HG03575 (cell line): ENCODE results near the gene SLC36A2.
"Not testable (repeated sequence)": the region's sequence is repeated elsewhere in the genome, so short reads cannot be mapped to it uniquely, and the experiment has no call there.

Source experiments
- ATAC-seq: cut with Tn5 transposase; IDR thresholded peaks from one replicate; pipeline ENCODE4 v1.9.1; 2021; ENCODE audit not compliant: unreplicated experiment, insufficient number of reproducible peaks, low FRiP score; ENCODE audit errors: extremely low read depth

SLC36A2 gene

GRCh38 chr5:151332857-151333256, 14.5 kb downstream of the SLC36A2 start:
- no peak for ATAC-seq

DNA sequence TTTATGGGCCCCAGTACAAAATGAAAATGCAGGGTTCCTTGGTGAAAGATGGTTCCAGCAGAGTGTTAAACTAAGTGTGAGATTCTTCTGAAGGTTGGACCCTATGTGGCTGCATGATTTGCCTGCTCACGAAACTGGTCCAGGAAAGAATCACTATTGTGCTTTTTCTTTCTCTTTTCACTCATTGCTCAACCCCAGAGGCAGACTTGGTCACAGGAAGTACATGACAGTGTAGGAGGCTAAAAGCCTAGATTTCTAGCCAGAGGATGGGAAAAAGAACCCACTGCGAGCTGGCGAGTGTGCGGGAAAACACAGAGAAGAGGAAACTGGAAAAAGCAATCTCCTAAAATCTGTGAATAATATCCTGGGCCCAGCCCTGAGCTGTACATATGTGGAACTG, 18.6 kb downstream of the SLC36A2 start:
- no peak for ATAC-seq

DNA sequence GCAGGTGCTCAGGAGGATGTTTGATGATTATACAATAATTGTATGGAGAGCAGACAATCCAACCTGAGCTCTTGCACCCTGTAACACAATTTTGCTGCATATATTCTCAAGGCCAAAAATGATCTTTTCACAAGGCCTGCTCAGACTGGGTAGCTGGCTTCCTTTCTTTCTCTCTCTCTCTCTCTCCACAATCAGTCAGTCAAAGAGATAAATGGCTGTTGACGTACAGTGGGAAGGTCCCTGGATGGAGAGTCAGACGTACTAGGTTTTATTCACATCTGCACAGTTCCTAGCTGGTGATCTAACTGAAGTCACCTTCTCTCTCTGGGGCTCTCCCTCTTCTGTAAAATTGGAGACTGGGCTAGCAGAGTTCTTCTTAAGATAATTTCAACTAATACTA, 19.8 kb downstream of the SLC36A2 start:
- ATAC-seq, result no peak

- no peak for ATAC-seq
Measured at GRCh38 chr5:151326266-151326665, 21.1 kb downstream of the SLC36A2 start.

GRCh38 chr5:151320481-151320880, 26.9 kb downstream of the SLC36A2 start:
- ATAC-seq, result no peak

- peak; percentile 48 for ATAC-seq
Measured at GRCh38 chr5:151318850-151319732, 28.3 kb downstream of the SLC36A2 start.

DNA sequence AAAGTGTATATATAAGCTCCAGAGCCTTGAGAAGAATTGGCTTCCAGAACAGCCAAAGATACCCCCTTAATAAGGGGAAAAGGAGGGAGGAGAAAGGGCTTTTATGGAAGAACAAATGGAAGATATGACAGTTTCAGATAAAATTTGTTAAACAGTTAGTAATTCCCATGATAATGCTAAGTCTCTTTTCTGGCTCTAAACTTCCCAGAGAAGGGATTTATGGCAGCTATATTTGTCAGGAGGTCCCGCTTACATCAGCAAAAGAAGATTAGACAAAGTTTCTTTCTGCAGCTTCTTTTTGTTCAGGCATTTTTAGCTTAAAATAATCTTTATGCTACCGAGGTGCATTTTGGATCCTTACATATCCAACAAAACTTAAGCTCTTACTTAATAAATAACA, 29.5 kb downstream of the SLC36A2 start:
- no peak for ATAC-seq

DNA sequence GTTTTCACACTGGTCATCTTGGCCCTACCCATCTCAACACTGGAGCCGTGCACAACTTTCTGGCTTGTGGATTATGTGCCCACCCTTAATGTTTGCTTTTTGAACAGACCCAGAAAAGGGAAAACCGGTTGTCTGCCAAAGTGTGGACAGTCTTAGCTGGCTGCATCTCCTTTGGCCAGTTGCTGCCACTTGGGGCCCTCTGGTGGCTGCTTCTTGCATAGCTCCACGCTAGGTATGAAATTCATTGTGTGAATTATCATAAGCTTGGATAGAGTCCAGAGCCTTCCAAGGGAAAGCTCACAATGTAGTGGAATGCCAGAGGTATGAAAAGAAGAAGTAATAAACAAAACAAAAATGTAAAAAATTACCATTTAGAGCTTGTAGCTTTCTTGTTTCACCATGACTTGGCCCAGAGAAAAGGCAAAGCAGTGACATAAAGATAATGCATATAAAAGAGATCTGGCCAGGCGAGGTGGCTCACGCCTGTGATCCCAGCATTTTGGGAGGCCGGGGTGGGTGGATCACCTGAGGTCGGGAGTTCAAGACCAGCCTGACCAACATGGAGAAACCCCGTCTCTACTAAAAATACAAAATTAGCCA, 31.3 kb downstream of the SLC36A2 start:
- no peak for ATAC-seq

GRCh38 chr5:151313357-151313756, 34.0 kb downstream of the SLC36A2 start:
- ATAC-seq, result no peak

GRCh38 chr5:151312756-151313324, 34.5 kb downstream of the SLC36A2 start:
- no peak for ATAC-seq

DNA sequence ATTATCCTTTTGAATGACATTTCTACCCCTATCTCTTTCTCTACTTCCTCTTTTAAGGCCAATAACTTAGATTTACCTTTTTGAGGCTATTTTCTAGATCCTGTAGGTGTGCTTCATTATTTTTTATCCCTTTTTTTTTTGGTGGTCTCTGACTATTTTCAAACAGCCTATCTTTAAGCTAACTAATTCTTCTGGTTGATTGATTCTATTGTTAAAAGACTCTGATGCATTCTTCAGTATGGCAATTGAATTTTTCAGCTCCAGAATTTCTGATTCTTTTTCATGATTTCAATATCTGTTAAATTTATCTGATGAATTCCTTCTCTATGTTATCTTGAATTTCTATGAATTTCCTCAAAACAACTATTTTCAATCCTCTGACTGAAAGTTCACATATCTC, 36.4 kb downstream of the SLC36A2 start:
- no peak for ATAC-seq

- not testable (repeated sequence) for ATAC-seq
Measured at GRCh38 chr5:151309821-151310220, 37.5 kb downstream of the SLC36A2 start.

DNA sequence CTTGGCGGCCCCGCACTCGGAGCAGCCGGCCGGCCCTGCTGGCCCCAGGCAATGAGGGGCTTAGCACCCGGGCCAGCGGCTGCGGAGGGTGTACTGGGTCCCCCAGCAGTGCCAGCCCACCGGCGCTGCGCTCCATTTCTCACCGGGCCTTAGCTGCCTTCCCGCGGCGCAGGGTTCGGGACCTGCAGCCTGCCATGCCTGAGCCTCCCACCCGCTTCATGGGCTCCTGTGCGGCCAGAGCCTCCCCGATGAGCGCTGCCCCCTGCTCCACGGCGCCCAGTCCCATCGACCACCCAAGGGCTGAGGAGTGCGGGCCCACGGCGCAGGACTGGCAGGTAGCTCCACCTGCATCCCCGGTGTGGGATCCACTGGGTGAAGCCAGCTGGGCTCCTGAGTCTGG, 38.1 kb downstream of the SLC36A2 start:
- not testable (repeated sequence) for ATAC-seq

- ATAC-seq, result no peak
Measured at GRCh38 chr5:151303666-151304065, 43.7 kb downstream of the SLC36A2 start, which contains the start of gene SLC36A3. Gene SLC36A3, minus strand, starts transcription at chr5:151303766. Its CDS starts 412 bp downstream, at chr5:151303354.

DNA sequence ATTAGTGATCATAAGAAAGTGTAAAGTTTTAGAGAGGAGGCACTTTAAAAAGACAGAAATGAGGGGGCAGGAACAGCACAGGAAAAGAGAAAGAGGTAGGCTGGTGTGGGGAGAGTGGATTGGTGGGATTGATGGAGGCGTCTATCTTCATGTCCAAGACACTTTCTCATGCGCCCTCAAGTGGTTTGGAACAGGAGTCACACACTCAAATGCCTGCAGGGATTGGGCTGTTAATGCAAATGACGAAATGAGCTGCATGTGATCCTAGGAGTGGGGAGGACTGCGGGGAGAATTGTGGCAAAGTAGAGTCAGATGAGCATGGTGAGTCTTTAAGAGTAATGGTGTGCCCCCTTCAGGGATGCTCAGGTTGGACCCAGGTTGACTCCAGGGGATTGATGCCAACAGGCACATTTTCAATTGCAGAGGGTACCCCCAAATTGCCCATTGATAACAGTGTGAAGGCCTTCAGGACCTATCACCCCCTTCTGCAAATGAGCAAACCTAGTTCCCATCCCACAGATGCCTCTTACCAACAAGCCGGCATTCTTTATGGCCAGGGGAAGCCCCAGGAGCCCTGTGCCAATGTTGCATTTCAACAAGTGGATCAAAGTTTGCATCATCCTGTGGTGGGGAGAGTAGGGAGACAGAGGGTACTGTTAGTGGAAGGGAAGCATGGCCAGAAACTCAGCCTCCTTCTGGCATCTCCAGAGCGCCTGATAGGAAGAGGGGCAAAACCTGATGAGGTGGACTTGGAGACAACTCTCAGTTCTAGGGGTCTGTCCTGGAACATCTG, 49.1 kb downstream of the SLC36A2 start:
- no peak for ATAC-seq

- no peak for ATAC-seq
Measured at GRCh38 chr5:151296974-151297373, 50.4 kb downstream of the SLC36A2 start.

DNA sequence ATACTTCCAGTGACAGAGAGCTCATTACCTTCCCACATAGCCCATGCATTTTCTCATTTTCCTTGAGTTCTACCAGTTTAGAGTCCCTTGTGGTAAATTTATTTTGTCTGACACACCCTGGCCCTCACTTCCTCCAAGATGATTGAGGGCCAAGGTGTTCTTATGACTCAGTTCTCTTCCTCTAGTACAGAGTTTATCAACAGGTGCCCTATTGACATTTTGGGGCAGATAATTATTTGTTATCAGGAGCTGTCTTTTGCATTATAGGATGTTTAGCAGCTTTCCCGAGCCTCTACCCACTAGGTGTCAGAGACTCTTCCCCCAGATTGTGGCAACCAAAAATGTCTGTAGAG, 50.9 kb downstream of the SLC36A2 start:
- ATAC-seq, result no peak

- no peak for ATAC-seq
Measured at GRCh38 chr5:151295791-151296477, 51.4 kb downstream of the SLC36A2 start.

- ATAC-seq, result no peak
Measured at GRCh38 chr5:151295138-151295537, 52.2 kb downstream of the SLC36A2 start.
